Nephron progenitor cell (in vitro differentiated cells): ENCODE results near the gene MUC20.

Source experiments
- DNase-seq: peaks from one replicate; pipeline ENCODE4 v3.0.0; 2021
- H3K27ac Mint-ChIP-seq: 2 replicates; pipeline ENCODE4 v1.8.0; 2021; ENCODE audit warnings: mild to moderate bottlenecking, moderate library complexity, mixed read lengths
- H3K27me3 Mint-ChIP-seq: 2 replicates; pipeline ENCODE4 v1.8.0; 2021; ENCODE audit warnings: mild to moderate bottlenecking, low read depth, mixed read lengths; ENCODE audit not compliant: poor library complexity
- H3K36me3 Mint-ChIP-seq: 2 replicates; pipeline ENCODE4 v1.8.0; 2021; ENCODE audit warnings: low read depth, mixed read lengths
- H3K4me1 Mint-ChIP-seq: 2 replicates; pipeline ENCODE4 v1.8.0; 2021; ENCODE audit warnings: mixed read lengths
- H3K4me3 Mint-ChIP-seq: 2 replicates; pipeline ENCODE4 v1.8.0; 2021; ENCODE audit warnings: mild to moderate bottlenecking, moderate library complexity, mixed read lengths
- H3K9me3 Mint-ChIP-seq: 2 replicates; pipeline ENCODE4 v1.8.0; 2021; ENCODE audit warnings: mild to moderate bottlenecking, moderate library complexity, mixed read lengths
- TF ChIP-seq, protein P1 (sequence below): fragments of 200-600 bp; sonication (generic); IDR thresholded peaks from 2 replicates; pipeline ENCODE4 v1.5.0; 2021; ENCODE audit warnings: antibody characterized with exemption

Gene MUC20

DNA sequence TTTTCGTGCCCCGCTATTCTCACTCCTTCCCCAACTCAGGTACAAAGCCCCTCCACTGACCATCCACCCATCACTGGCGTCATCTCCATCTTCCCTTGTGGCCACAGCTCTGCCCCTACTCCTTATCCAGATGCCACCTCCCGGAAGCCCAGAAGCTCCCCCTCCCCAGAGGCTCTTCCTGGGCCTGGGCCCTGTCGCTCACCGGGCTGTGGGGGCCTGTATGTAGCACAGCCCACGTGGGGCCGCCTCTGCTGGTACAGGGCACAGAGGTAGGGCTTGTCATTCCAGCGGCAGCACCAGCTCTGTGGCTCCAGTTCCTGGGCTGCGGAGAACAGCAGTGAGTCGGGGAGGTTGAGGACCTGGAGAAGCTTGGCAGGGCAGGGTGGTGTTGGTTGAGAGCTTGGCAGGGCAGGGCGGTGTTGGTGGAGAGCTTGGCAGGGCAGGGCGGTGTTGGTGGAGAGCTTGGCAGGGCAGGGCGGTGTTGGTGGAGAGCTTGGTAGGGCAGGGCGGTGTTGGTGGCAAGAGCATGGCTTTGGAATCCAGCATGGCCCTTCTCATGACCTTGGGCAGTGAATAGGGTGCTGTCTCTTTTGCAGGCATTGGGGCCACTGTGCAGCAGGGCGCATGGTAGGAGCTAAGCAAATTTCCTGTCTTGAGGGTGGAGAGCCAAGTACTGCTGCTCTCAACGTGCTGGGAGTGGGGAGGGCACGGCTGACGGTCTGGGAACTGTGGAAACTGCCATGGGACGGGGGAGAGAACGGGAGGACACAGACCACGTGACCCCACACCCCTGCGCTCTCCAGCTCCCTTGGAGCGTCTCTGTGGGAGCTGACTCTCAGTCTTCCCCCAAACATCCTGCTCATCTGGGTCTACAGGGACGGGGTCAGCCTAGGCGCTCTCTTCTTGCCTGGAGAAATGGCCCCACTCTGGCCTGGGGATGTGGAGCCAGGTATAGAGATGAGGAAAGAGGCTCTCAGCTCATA lies 43.4 kb downstream of the MUC20 start:
- H3K9me3 Mint-ChIP-seq: peaks cover 4% of the 10 kb centered on the region
- TF ChIP-seq, protein P1, sequence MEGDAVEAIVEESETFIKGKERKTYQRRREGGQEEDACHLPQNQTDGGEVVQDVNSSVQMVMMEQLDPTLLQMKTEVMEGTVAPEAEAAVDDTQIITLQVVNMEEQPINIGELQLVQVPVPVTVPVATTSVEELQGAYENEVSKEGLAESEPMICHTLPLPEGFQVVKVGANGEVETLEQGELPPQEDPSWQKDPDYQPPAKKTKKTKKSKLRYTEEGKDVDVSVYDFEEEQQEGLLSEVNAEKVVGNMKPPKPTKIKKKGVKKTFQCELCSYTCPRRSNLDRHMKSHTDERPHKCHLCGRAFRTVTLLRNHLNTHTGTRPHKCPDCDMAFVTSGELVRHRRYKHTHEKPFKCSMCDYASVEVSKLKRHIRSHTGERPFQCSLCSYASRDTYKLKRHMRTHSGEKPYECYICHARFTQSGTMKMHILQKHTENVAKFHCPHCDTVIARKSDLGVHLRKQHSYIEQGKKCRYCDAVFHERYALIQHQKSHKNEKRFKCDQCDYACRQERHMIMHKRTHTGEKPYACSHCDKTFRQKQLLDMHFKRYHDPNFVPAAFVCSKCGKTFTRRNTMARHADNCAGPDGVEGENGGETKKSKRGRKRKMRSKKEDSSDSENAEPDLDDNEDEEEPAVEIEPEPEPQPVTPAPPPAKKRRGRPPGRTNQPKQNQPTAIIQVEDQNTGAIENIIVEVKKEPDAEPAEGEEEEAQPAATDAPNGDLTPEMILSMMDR: no peak
- H3K36me3 Mint-ChIP-seq: no peaks in the 10 kb centered on the region
- no peak overlapping the region for H3K4me3 Mint-ChIP-seq
- H3K27ac Mint-ChIP-seq: no peak overlapping the region
- no peak for DNase-seq
- H3K27me3 Mint-ChIP-seq: peaks cover 12% of the 10 kb centered on the region
- peaks cover 39% of the 10 kb centered on the region for H3K4me1 Mint-ChIP-seq

DNA sequence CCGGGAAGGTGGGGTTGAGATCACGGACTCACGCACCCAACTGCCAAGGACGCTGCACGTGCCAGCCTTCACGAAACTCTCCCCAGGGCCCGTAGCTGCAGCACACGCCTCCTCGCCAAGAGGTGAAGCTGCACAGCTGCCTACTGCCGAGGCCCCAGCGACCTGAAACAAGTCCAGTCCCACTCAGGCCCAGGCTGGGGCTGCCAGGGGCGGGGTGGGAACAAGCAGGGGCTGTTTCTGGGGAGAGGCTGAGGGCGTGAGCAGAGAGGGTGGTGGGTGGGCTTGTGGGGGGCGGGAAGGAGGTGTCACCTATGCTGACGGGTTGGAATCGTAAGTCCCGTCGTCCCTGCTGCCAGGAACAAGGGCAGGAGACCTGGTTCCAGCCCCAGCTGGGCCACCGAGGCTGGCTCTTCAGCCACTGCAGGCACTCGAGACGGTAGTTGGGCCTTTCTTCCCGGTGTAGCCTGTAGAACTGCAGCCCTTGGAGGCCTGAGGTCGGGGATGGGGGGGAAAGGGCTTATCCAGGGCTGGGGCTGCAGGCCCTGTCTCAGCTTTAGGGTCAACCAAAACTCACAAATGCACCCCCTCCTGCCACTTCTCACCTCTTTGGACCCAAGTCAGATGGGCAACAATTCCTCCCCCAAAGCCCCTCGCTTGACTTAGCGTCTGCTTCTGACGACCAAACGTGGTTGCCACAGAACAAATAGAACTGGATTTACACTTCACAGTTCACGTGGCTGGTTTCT lies 44.4 kb downstream of the MUC20 start:
- Mint-ChIP-seq H3K4me3 (no peak overlapping the region), H3K36me3 (no peaks in the 10 kb centered on the region)

DNA sequence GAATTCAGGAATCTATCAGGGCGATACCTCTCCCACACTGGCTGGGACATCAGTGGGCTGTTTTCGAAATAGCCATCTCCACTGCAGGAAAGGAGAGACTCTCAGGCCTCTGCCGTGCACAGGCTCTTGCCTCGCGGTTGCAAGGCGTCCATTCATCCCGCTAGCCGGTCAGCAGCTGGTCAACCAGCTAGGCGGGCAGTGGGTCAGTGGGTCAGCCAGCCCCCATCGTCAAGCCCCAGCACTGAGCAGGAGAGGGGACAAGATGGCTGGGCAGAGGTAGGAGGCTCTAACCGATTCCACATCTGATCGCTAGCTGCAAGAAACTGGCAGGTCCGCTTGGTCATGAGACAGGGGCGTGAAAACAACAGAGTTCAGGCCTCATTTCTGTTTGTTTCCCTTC lies 45.9 kb downstream of the MUC20 start:
- TF ChIP-seq, protein P1: no peak
- H3K4me3 Mint-ChIP-seq: no peak overlapping the region
- peaks cover 21% of the 10 kb centered on the region for H3K4me1 Mint-ChIP-seq
- H3K27me3 Mint-ChIP-seq: peaks cover 14% of the 10 kb centered on the region
- no peak overlapping the region for H3K27ac Mint-ChIP-seq
- H3K36me3 Mint-ChIP-seq: no peaks in the 10 kb centered on the region
- no peak for DNase-seq
- peaks cover 9% of the 10 kb centered on the region for H3K9me3 Mint-ChIP-seq

More for the DNA sequence above, 44.4 kb downstream of the MUC20 start:
- H3K27ac Mint-ChIP-seq: no peak overlapping the region
- TF ChIP-seq, protein P1: no peak
- peaks cover 4% of the 10 kb centered on the region for H3K9me3 Mint-ChIP-seq
- H3K4me1 Mint-ChIP-seq: peaks cover 30% of the 10 kb centered on the region
- peaks cover 14% of the 10 kb centered on the region for H3K27me3 Mint-ChIP-seq
- no peak for DNase-seq

DNA sequence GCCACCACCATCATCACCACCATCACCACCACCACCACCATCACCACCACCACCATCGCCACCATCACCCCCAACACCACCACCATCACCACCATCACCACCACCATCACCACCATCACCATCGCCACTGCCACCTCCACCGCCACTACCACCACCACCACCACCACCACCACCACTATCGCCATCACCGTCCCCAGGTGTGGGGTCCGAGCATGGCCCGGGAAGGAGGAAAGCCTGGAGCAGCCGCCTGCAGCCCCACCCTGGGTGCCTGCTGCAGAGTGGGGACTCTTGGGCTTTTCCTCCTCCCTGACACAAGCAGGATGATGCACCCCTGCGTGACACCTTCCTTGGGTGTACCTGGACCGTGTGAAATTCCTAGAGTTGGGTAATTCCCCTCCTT lies 47.0 kb downstream of the MUC20 start:
- Mint-ChIP-seq H3K9me3 (peaks cover 15% of the 10 kb centered on the region), H3K27me3 (peaks cover 14% of the 10 kb centered on the region), H3K4me1 (peaks cover 21% of the 10 kb centered on the region), H3K27ac (no peak overlapping the region), H3K4me3 (no peak overlapping the region), H3K36me3 (no peaks in the 10 kb centered on the region)
- DNase-seq: no peak
- TF ChIP-seq, protein P1: no peak

DNA sequence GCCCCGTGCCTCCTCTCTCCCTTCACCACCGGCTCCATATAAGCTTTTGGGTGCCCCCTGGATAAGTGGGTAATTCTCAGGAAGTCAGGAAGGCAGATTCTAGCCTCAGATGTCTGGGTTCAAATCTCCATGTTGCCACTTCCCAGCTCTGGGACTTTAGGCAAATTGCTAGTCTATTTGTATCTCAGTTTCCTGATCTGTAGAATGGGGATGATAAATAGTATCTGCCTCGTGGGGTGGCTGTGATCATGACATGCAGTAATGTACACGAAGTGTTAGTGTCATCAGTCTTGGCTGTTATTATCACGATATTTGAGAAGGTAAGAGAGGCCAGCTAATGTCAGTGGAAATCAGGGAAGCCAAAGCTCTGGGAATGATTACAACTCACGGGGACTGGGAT lies 47.6 kb downstream of the MUC20 start:
- TF ChIP-seq, protein P1: no peak
- H3K4me1 Mint-ChIP-seq: peaks cover 18% of the 10 kb centered on the region
- H3K9me3 Mint-ChIP-seq: peaks cover 20% of the 10 kb centered on the region
- no peak overlapping the region for H3K4me3 Mint-ChIP-seq
- H3K27me3 Mint-ChIP-seq: peaks cover 11% of the 10 kb centered on the region
- H3K27ac Mint-ChIP-seq: no peak overlapping the region
- no peak for DNase-seq
- H3K36me3 Mint-ChIP-seq: no peaks in the 10 kb centered on the region
